ENCODE measurements around the gene PLCXD1.

DNA sequence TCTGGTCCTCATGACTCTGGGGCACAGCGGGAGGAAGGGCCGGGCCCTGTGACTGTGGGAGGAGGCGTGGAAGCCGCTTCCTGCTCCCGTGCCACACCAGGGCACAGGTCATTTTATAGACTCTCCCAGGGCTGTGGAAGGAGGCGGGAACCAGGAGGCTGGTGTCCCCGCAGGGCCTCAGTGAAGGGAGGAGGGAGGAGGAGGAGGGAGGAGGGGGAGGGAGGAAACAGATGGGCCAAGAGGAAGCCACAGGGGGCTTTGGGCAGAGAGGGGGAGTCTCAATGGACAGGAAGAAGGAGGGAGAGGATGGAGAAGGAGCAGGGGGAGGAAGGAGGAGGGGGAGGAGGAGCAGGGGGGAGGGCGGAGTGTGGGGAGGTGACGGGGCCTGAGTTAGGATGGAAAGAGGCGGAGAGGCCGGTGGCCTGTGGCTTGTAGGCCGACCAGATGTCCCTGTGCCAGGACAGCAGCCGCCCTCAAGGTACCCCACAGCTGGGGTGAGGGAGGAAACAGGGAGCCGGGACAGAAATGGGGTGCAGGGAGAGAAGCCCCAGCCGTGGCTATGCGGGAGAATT, 6.2 kb upstream of the PLCXD1 start:
- TF ChIP-seq, protein P1, sequence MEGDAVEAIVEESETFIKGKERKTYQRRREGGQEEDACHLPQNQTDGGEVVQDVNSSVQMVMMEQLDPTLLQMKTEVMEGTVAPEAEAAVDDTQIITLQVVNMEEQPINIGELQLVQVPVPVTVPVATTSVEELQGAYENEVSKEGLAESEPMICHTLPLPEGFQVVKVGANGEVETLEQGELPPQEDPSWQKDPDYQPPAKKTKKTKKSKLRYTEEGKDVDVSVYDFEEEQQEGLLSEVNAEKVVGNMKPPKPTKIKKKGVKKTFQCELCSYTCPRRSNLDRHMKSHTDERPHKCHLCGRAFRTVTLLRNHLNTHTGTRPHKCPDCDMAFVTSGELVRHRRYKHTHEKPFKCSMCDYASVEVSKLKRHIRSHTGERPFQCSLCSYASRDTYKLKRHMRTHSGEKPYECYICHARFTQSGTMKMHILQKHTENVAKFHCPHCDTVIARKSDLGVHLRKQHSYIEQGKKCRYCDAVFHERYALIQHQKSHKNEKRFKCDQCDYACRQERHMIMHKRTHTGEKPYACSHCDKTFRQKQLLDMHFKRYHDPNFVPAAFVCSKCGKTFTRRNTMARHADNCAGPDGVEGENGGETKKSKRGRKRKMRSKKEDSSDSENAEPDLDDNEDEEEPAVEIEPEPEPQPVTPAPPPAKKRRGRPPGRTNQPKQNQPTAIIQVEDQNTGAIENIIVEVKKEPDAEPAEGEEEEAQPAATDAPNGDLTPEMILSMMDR (IDR thresholded peaks at IDR 0.05; ENCODE audit: poor library complexity) = no peak
- TF ChIP-seq EZH2phosphoT487 (IDR thresholded peaks at IDR 0.05; ENCODE audit: low read depth, severe bottlenecking, unreplicated experiment) (no peak), EZH2 (IDR thresholded peaks at IDR 0.05; ENCODE audit: borderline replicate concordance) (no peak)

Data from hepatocyte (in vitro differentiated cells).